H1 (cell line): ENCODE results near the gene RPTOR.

Experiments
- BRCA1 ChIP-seq: IDR thresholded peaks from 2 replicates; pipeline ENCODE4 v1.6.1; 2012; ENCODE audit warnings: low read depth, low read length, improper control_type of control experiment
- CEBPB ChIP-seq: IDR thresholded peaks from 2 replicates; pipeline ENCODE4 v1.6.1; 2012; ENCODE audit warnings: low read depth, low read length
- CTCF ChIP-seq, 3 experiments: IDR thresholded peaks; 1 replicate in 2 of 3; 2 replicates in 1 of 3; pipeline versions ENCODE4 v1.5.1 to v1.6.1; 2011; ENCODE audit warnings: low read length in 3 of 3, mild to moderate bottlenecking in 3 of 3, inconsistent platforms in 2 of 3, low read depth in 1 of 3, moderate library complexity in 1 of 3; ENCODE audit not compliant: insufficient read depth in 1 of 3; ENCODE audit errors: control extremely low read depth in 1 of 3
- EZH2 ChIP-seq: fragments of 200-600 bp; sonication (generic); IDR thresholded peaks from 2 replicates; pipeline ENCODE4 v1.7.1; 2012; ENCODE audit warnings: low read depth, mild to moderate bottlenecking, moderate library complexity, low read length, inconsistent platforms; ENCODE audit not compliant: severe bottlenecking
- FOSL1 ChIP-seq: IDR thresholded peaks from 2 replicates; pipeline ENCODE4 v1.6.1; 2011; ENCODE audit warnings: mild to moderate bottlenecking, low read depth, low read length, moderate library complexity; ENCODE audit not compliant: insufficient read depth
- GABPA ChIP-seq: IDR thresholded peaks from 2 replicates; pipeline ENCODE4 v1.6.1; 2011; ENCODE audit warnings: mild to moderate bottlenecking, low read length, moderate library complexity, borderline replicate concordance; ENCODE audit not compliant: insufficient read depth
- GTF2F1 ChIP-seq: IDR thresholded peaks from 2 replicates; pipeline ENCODE4 v1.6.1; 2012; ENCODE audit warnings: low read depth, low read length, improper control_type of control experiment, borderline replicate concordance
- JUN ChIP-seq: IDR thresholded peaks from 2 replicates; pipeline ENCODE4 v1.6.1; 2011; ENCODE audit warnings: low read depth, mild to moderate bottlenecking, improper control_type of control experiment, low read length
- POLR2A ChIP-seq, 2 experiments: IDR thresholded peaks; 1 replicate in 1 of 2; 2 replicates in 1 of 2; pipeline ENCODE4 v1.6.1; 2011; ENCODE audit warnings: low read depth in 2 of 2, low read length in 2 of 2, mild to moderate bottlenecking in 2 of 2; ENCODE audit errors: control extremely low read depth in 1 of 2
- POLR2AphosphoS5 ChIP-seq: IDR thresholded peaks from 2 replicates; pipeline ENCODE4 v1.6.1; 2011; ENCODE audit warnings: low read depth, low read length
- RAD21 ChIP-seq, 2 experiments: IDR thresholded peaks in 1 of 2; conservative IDR thresholded peaks in 1 of 2; 2 replicates each; pipeline ENCODE4 v1.6.1; 2011; ENCODE audit warnings: low read depth in 2 of 2, low read length in 2 of 2, improper control_type of control experiment in 1 of 2, inconsistent platforms in 1 of 2, mild to moderate bottlenecking in 1 of 2, moderate library complexity in 1 of 2
- RFX5 ChIP-seq: IDR thresholded peaks from 2 replicates; pipeline ENCODE4 v1.6.1; 2011; ENCODE audit warnings: low read depth, low read length, improper control_type of control experiment, borderline replicate concordance
- TAF1 ChIP-seq: IDR thresholded peaks from 2 replicates; pipeline ENCODE4 v1.6.1; 2011; ENCODE audit warnings: mild to moderate bottlenecking, low read depth, low read length
- TBP ChIP-seq: IDR thresholded peaks from 2 replicates; pipeline ENCODE4 v1.6.1; 2011; ENCODE audit warnings: low read depth, low read length, improper control_type of control experiment

GRCh38 chr17:80902963-80903611 lies 358.4 kb downstream of the RPTOR start:
- no peak for TF ChIP-seq CTCF (IDR thresholded peaks at IDR 0.05; ENCODE audit: control extremely low read depth in 1 of 3, insufficient read depth in 1 of 3, low read depth in 1 of 3, low read length in 3 of 3)
- TF ChIP-seq POLR2AphosphoS5 = no peak
- TF ChIP-seq EZH2 = no peak
- TF ChIP-seq POLR2A (IDR thresholded peaks at IDR 0.05; ENCODE audit: control extremely low read depth in 1 of 2, low read depth in 2 of 2, low read length in 2 of 2) = no peak
- TF ChIP-seq FOSL1 = no peak
- TF ChIP-seq RAD21 (IDR thresholded peaks at IDR 0.05 in 1 of 2, conservative IDR thresholded peaks at IDR 0.05 in 1 of 2; ENCODE audit: low read depth in 2 of 2, low read length in 2 of 2) = no peak
- no peak for TF ChIP-seq JUN
- TF ChIP-seq BRCA1 = no peak
- no peak for TF ChIP-seq CEBPB
- no peak for TF ChIP-seq RFX5
- no peak for TF ChIP-seq GABPA
- TF ChIP-seq TAF1 = no peak
- no peak for TF ChIP-seq TBP
- no peak for TF ChIP-seq GTF2F1
